Smooth muscle cell (in vitro differentiated cells): ENCODE measurements around the gene DMGDH. TPM values are rescaled to one million over a fixed set of nuclear protein-coding genes. Genes with fewer than 3 reads are reported as not detected.

Experiments
- DNase-seq: peaks from one replicate; lab custom pipeline; 2025; ENCODE audit not compliant: unreplicated experiment; lab: John Stamatoyannopoulos, UW
- H2AFZ ChIP-seq: fragments of 200-600 bp; sonication (generic); 2 replicates; pipeline ENCODE4 v1.6.0; 2016; ENCODE audit warnings: antibody characterized with exemption, low read depth, mild to moderate bottlenecking
- H3F3A ChIP-seq: fragments of 200-600 bp; sonication (generic); 2 replicates; pipeline ENCODE4 v1.6.0; 2017; ENCODE audit warnings: antibody characterized with exemption, low read depth
- H3K27ac ChIP-seq: fragments of 200-600 bp; sonication (generic); 2 replicates; pipeline ENCODE4 v1.5.1; 2016; ENCODE audit warnings: low read depth, mild to moderate bottlenecking
- H3K27me3 ChIP-seq: fragments of 200-600 bp; sonication (generic); 2 replicates; pipeline ENCODE4 v1.6.1; 2016; ENCODE audit warnings: low read depth, mild to moderate bottlenecking
- H3K36me3 ChIP-seq: fragments of 200-600 bp; sonication (generic); 2 replicates; pipeline ENCODE4 v1.5.1; 2016; ENCODE audit warnings: low read depth
- H3K4me1 ChIP-seq: fragments of 200-600 bp; sonication (generic); 2 replicates; pipeline ENCODE4 v1.5.1; 2016; ENCODE audit warnings: low read depth
- H3K4me2 ChIP-seq: fragments of 200-600 bp; sonication (generic); 2 replicates; pipeline ENCODE4 v1.6.0; 2016; ENCODE audit warnings: mild to moderate bottlenecking
- H3K4me3 ChIP-seq: fragments of 200-600 bp; sonication (generic); 2 replicates; pipeline ENCODE4 v1.5.1; 2016; ENCODE audit warnings: mild to moderate bottlenecking
- H3K79me2 ChIP-seq: fragments of 200-600 bp; sonication (generic); 2 replicates; pipeline ENCODE4 v1.6.0; 2016; ENCODE audit warnings: low read depth, mild to moderate bottlenecking
- H3K9ac ChIP-seq: fragments of 200-600 bp; sonication (generic); 2 replicates; pipeline ENCODE4 v1.6.0; 2016; ENCODE audit warnings: low read depth
- H3K9me3 ChIP-seq: fragments of 200-600 bp; sonication (generic); replicated peaks from 2 replicates; pipeline ENCODE4 v1.5.1; 2016; ENCODE audit warnings: low read depth
- H4K20me1 ChIP-seq: fragments of 200-600 bp; sonication (generic); 2 replicates; pipeline ENCODE4 v1.6.0; 2016; ENCODE audit warnings: low read depth
- CTCF ChIP-seq: fragments of 200-600 bp; sonication (generic); IDR thresholded peaks from 2 replicates; pipeline ENCODE4 v1.5.1; 2017; ENCODE audit warnings: borderline replicate concordance, mild to moderate bottlenecking, antibody characterized with exemption; ENCODE audit not compliant: insufficient read depth, poor library complexity, severe bottlenecking
- WGBS: methylation state at CpG from one replicate; pipeline ENCODE4 v1.1.7; 2016; ENCODE audit warnings: low lambda C conversion rate; 5-methylcytosine and 5-hydroxymethylcytosine counted together
- polyA plus RNA-seq: library from polyadenylated mRNA; unstranded; fragments of >200 nt; fragmentation: Nextera tagmentation; extraction: Ambion mirVana; gene quantifications from 2 replicates; pipeline ENCODE4 v1.2.1, GENCODE V29; 2016
- total RNA-seq: library from RNA; depleted of rRNA; stranded (reverse); fragments of >200 nt; gene quantifications from 2 replicates; pipeline ENCODE4 v1.2.3, GENCODE V29; 2014

DMGDH gene
- total and polyA plus RNA-seq, 2 experiments from 2014 or later = 0.07 TPM; not detected in 1

GRCh38 chr5:79075646-79076426 is 6.4 kb upstream of the DMGDH start:
- TF ChIP-seq CTCF = no peak
- Histone ChIP-seq H3K27me3 (no peaks in the 10 kb centered on the region), H4K20me1 (no peaks in the 10 kb centered on the region), H3K27ac (no peak overlapping the region), H3K79me2 (no peaks in the 10 kb centered on the region), H3K4me3 (no peak overlapping the region), H3F3A (no peaks in the 10 kb centered on the region), H3K4me1 (no peaks in the 10 kb centered on the region), H2AFZ (no peak overlapping the region), H3K9me3 (no peaks in the 10 kb centered on the region), H3K36me3 (no peaks in the 10 kb centered on the region), H3K9ac (no peak overlapping the region), H3K4me2 (no peak overlapping the region)
- 87% methylated on average over 11 of the region's 11 CpGs for WGBS
- no peak for DNase-seq

GRCh38 chr5:79074641-79075040 is 5.2 kb upstream of the DMGDH start:
- no peak for TF ChIP-seq CTCF
- Histone ChIP-seq H3K79me2 (no peaks in the 10 kb centered on the region), H3F3A (no peaks in the 10 kb centered on the region), H3K4me3 (no peak overlapping the region), H3K4me1 (no peaks in the 10 kb centered on the region), H3K27me3 (no peaks in the 10 kb centered on the region), H3K9ac (no peak overlapping the region), H2AFZ (no peak overlapping the region), H3K27ac (no peak overlapping the region), H4K20me1 (no peaks in the 10 kb centered on the region), H3K36me3 (no peaks in the 10 kb centered on the region), H3K9me3 (no peaks in the 10 kb centered on the region), H3K4me2 (no peak overlapping the region)
- DNase-seq = no peak
- 72% methylated on average over 6 of the region's 6 CpGs for WGBS

GRCh38 chr5:79070350-79070667 is 835 bp upstream of the DMGDH start:
- H3K9me3 ChIP-seq = no peaks in the 10 kb centered on the region
- no peaks in the 10 kb centered on the region for H3K4me1 ChIP-seq
- no peak overlapping the region for H3K4me2 ChIP-seq
- no peaks in the 10 kb centered on the region for H3K36me3 ChIP-seq
- H3K27me3 ChIP-seq = no peaks in the 10 kb centered on the region
- H3F3A ChIP-seq = no peaks in the 10 kb centered on the region
- no peaks in the 10 kb centered on the region for H4K20me1 ChIP-seq
- WGBS = 62% methylated on average over 9 of the region's 9 CpGs
- no peak overlapping the region for H3K27ac ChIP-seq
- DNase-seq = no peak
- no peak overlapping the region for H2AFZ ChIP-seq
- H3K79me2 ChIP-seq = no peaks in the 10 kb centered on the region
- no peak for TF ChIP-seq CTCF
- H3K4me3 ChIP-seq = no peak overlapping the region
- H3K9ac ChIP-seq = no peak overlapping the region

GRCh38 chr5:79062436-79062835 is 7.0 kb downstream of the DMGDH start:
- H3K9me3 ChIP-seq = no peaks in the 10 kb centered on the region
- H3F3A ChIP-seq = no peaks in the 10 kb centered on the region
- no peaks in the 10 kb centered on the region for H3K79me2 ChIP-seq
- no peak overlapping the region for H2AFZ ChIP-seq
- no peaks in the 10 kb centered on the region for H3K4me1 ChIP-seq
- TF ChIP-seq CTCF = no peak
- H3K4me3 ChIP-seq = no peak overlapping the region
- no peak overlapping the region for H3K4me2 ChIP-seq
- no peaks in the 10 kb centered on the region for H4K20me1 ChIP-seq
- H3K27me3 ChIP-seq = peaks cover 3% of the 10 kb centered on the region
- H3K36me3 ChIP-seq = no peaks in the 10 kb centered on the region
- no peak for DNase-seq
- no peak overlapping the region for H3K9ac ChIP-seq
- 97% methylated on average over 3 of the region's 3 CpGs for WGBS
- no peak overlapping the region for H3K27ac ChIP-seq
